ENCODE data around the gene ZNG1A. TPM values are rescaled to one million over a fixed set of nuclear protein-coding genes. Genes with fewer than 3 reads are reported as not detected.
"Not testable (repeated sequence)": the region's sequence is repeated elsewhere in the genome, so short reads cannot be mapped to it uniquely, and the experiment has no call there.

The ZNG1A gene
- total and polyA plus RNA-seq, 2 experiments from 2014 or later, result 70.3 to 180 TPM

GRCh38 chr9:113468-114266, 65.2 kb downstream of the ZNG1A start:
- peak overlapping the region; percentile 68 for H3K4me3 Mint-ChIP-seq
- not testable (repeated sequence) for H3K9me2 ChIP-seq (ENCODE audit: insufficient read depth); H3K27ac ChIP-seq (ENCODE audit: low read depth); H3K4me1 ChIP-seq (ENCODE audit: insufficient read depth); H2AFZ ChIP-seq; H3K36me3 Mint-ChIP-seq (ENCODE audit: low read depth); H3K36me3 ChIP-seq (ENCODE audit: insufficient read depth); H3K27ac Mint-ChIP-seq; H3K9me3 Mint-ChIP-seq; H3F3A ChIP-seq (replicated peaks; ENCODE audit: low read depth); H3K79me2 ChIP-seq (replicated peaks; ENCODE audit: insufficient read depth); H4K20me1 ChIP-seq (replicated peaks; ENCODE audit: insufficient read depth)
- ATAC-seq (peak; percentile 67), DNase-seq (ENCODE audit: low spot score) (peak; percentile 65)
- peaks cover 100% of the 10 kb centered on the region for H3K27me3 ChIP-seq (ENCODE audit: insufficient read depth)
- TF ChIP-seq EZH2 (IDR thresholded peaks at IDR 0.05; ENCODE audit: low read depth, unreplicated experiment), result peak; percentile 100
- TF ChIP-seq EZH2phosphoT487 (IDR thresholded peaks at IDR 0.05; ENCODE audit: unreplicated experiment), result peak; percentile 98
- H3K4me1 Mint-ChIP-seq, result peaks cover 16% of the 10 kb centered on the region
- H3K4me2 ChIP-seq, result peak overlapping the region; percentile 79
- H3K4me3 ChIP-seq, result peak overlapping the region; percentile 55
- H3K27me3 Mint-ChIP-seq (ENCODE audit: insufficient read depth, low read depth, poor library complexity), result peaks cover 82% of the 10 kb centered on the region

- ATAC-seq; DNase-seq (ENCODE audit: low spot score); H3K36me3 Mint-ChIP-seq (ENCODE audit: low read depth); H3K4me1 ChIP-seq (ENCODE audit: insufficient read depth); H3K79me2 ChIP-seq (replicated peaks; ENCODE audit: insufficient read depth); H2AFZ ChIP-seq; H3K9me3 Mint-ChIP-seq; H4K20me1 ChIP-seq (replicated peaks; ENCODE audit: insufficient read depth); H3K9me2 ChIP-seq (ENCODE audit: insufficient read depth); H3K36me3 ChIP-seq (ENCODE audit: insufficient read depth); H3F3A ChIP-seq (replicated peaks; ENCODE audit: low read depth); H3K27ac ChIP-seq (ENCODE audit: low read depth); H3K27ac Mint-ChIP-seq: not testable (repeated sequence)
- peaks cover 100% of the 10 kb centered on the region for H3K27me3 ChIP-seq (ENCODE audit: insufficient read depth)
- Mint-ChIP-seq H3K27me3 (ENCODE audit: insufficient read depth, low read depth, poor library complexity) (peaks cover 79% of the 10 kb centered on the region), H3K4me3 (peak overlapping the region; percentile 27; the same call in 1 of the 3 replicates), H3K4me1 (peaks cover 16% of the 10 kb centered on the region)
- peak overlapping the region; percentile 55 for H3K4me3 ChIP-seq
- TF ChIP-seq EZH2 (IDR thresholded peaks at IDR 0.05; ENCODE audit: low read depth, unreplicated experiment), result peak; percentile 96
- H3K4me2 ChIP-seq, result peak overlapping the region; percentile 79
Measured at GRCh38 chr9:112589-113467, 66.0 kb downstream of the ZNG1A start.

- not testable (repeated sequence) for H3K4me2 ChIP-seq; H3K27ac ChIP-seq (ENCODE audit: low read depth); H3K27ac Mint-ChIP-seq; DNase-seq (ENCODE audit: low spot score); H2AFZ ChIP-seq; H3K4me1 ChIP-seq (ENCODE audit: insufficient read depth); H3K4me3 ChIP-seq; H3K9me2 ChIP-seq (ENCODE audit: insufficient read depth); H3K4me3 Mint-ChIP-seq; ATAC-seq; H3K79me2 ChIP-seq (replicated peaks; ENCODE audit: insufficient read depth); H3K36me3 Mint-ChIP-seq (ENCODE audit: low read depth); H4K20me1 ChIP-seq (replicated peaks; ENCODE audit: insufficient read depth); H3K9me3 Mint-ChIP-seq; H3K36me3 ChIP-seq (ENCODE audit: insufficient read depth); H3F3A ChIP-seq (replicated peaks; ENCODE audit: low read depth)
- H3K27me3 ChIP-seq (ENCODE audit: insufficient read depth), result peaks cover 96% of the 10 kb centered on the region
- Mint-ChIP-seq H3K27me3 (ENCODE audit: insufficient read depth, low read depth, poor library complexity) (peaks cover 63% of the 10 kb centered on the region), H3K4me1 (peaks cover 12% of the 10 kb centered on the region)
Measured at GRCh38 chr9:110672-111071, 68.2 kb downstream of the ZNG1A start.

- H2AFZ ChIP-seq; H3K9me2 ChIP-seq (ENCODE audit: insufficient read depth); ATAC-seq; DNase-seq (ENCODE audit: low spot score); H3K4me1 ChIP-seq (ENCODE audit: insufficient read depth); H3K4me3 ChIP-seq; H3K79me2 ChIP-seq (replicated peaks; ENCODE audit: insufficient read depth); H3K36me3 ChIP-seq (ENCODE audit: insufficient read depth); H3K27ac Mint-ChIP-seq; H3K9me3 Mint-ChIP-seq; H3K36me3 Mint-ChIP-seq (ENCODE audit: low read depth); H3K4me3 Mint-ChIP-seq; H3K27ac ChIP-seq (ENCODE audit: low read depth); H3F3A ChIP-seq (replicated peaks; ENCODE audit: low read depth); H3K4me1 Mint-ChIP-seq; H4K20me1 ChIP-seq (replicated peaks; ENCODE audit: insufficient read depth); H3K4me2 ChIP-seq: not testable (repeated sequence)
- peaks cover 88% of the 10 kb centered on the region for H3K27me3 ChIP-seq (ENCODE audit: insufficient read depth)
- H3K27me3 Mint-ChIP-seq (ENCODE audit: insufficient read depth, low read depth, poor library complexity), result peaks cover 53% of the 10 kb centered on the region
Measured at GRCh38 chr9:109540-109939, 69.3 kb downstream of the ZNG1A start.
